SJSA1 (cell line): ENCODE data around the gene PRKAR1B. TPM values are rescaled to one million over a fixed set of nuclear protein-coding genes. Genes with fewer than 3 reads are reported as not detected.
A peak's percentile ranks its signal among the peaks of the same experiment; 100 is the strongest.

Experiments used
- DNase-seq, 2 experiments: peaks; one replicate each; pipeline ENCODE4 v3.0.0-alpha.2; 2015 to 2020; ENCODE audit warnings: low spot score in 2 of 2, low read depth in 1 of 2
- H3K27ac ChIP-seq: fragments of 250-450 bp; sonication (Bioruptor Pico); 2 replicates; pipeline ENCODE4 v1.5.1; 2020; ENCODE audit warnings: mild to moderate bottlenecking, moderate library complexity
- H3K27me3 ChIP-seq: fragments of 250-450 bp; sonication (Bioruptor Pico); replicated peaks from 2 replicates; pipeline ENCODE4 v1.5.1; 2020; ENCODE audit warnings: mild to moderate bottlenecking, moderate library complexity
- H3K36me3 ChIP-seq: fragments of 250-450 bp; sonication (Bioruptor Pico); 2 replicates; pipeline ENCODE4 v1.5.1; 2020; ENCODE audit warnings: mild to moderate bottlenecking
- H3K4me1 ChIP-seq: fragments of 250-450 bp; sonication (Bioruptor Pico); replicated peaks from 2 replicates; pipeline ENCODE4 v1.6.1; 2021; ENCODE audit warnings: mild to moderate bottlenecking
- H3K4me3 ChIP-seq: fragments of 250-450 bp; sonication (Bioruptor Pico); 2 replicates; pipeline ENCODE4 v1.5.1; 2020; ENCODE audit warnings: mild to moderate bottlenecking
- H3K9me3 ChIP-seq: fragments of 250-450 bp; sonication (Bioruptor Pico); replicated peaks from 2 replicates; pipeline ENCODE4 v1.5.1; 2020; ENCODE audit warnings: mild to moderate bottlenecking
- total RNA-seq: library from RNA; depleted of rRNA; stranded (reverse); fragments of >200 nt; shearing (Covaris generic); gene quantifications from 2 replicates; pipeline ENCODE4 v1.2.3, GENCODE V29; 2014

Gene PRKAR1B
- total RNA-seq, 1 experiment from 2014 or later, result 7.3 TPM

DNA sequence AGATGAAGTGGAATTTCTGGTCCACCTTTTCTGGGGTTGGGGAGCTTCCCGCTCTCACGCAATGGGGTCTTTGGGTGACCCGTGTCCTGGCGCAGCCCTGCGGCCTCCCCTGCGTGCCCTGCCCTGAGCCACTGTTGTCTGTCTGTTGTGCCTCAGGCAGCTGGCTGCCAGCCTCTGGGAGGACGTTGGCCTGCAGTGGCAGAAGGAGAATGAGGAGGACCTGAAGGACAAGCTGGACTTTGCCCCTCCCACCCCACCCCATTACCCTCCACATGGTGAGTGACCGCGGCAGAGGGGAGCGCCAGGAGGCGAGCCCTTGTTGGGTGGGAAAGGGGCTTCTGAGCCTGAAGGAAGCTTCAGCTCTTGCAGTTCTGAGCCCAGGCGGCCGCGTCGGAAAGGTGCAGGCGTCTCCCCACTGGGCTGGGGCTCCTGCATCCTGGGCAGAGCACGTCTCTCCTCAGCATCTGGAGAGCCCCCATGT, 14.2 kb upstream of the PRKAR1B start:
- no peak overlapping the region for H3K4me3 ChIP-seq
- no peaks in the 10 kb centered on the region; the same call in 1 of the 2 replicates for H3K9me3 ChIP-seq
- H3K4me1 ChIP-seq, result no peaks in the 10 kb centered on the region
- no peak for DNase-seq
- H3K27me3 ChIP-seq, result no peaks in the 10 kb centered on the region
- H3K27ac ChIP-seq, result no peak overlapping the region
- peaks cover 19% of the 10 kb centered on the region for H3K36me3 ChIP-seq

- Histone ChIP-seq H3K9me3 (no peaks in the 10 kb centered on the region; the same call in 1 of the 2 replicates), H3K27ac (no peak overlapping the region), H3K27me3 (no peaks in the 10 kb centered on the region), H3K4me3 (no peak overlapping the region), H3K36me3 (peaks cover 16% of the 10 kb centered on the region), H3K4me1 (no peaks in the 10 kb centered on the region)
- no peak for DNase-seq
These were observed 13.2 kb upstream of the PRKAR1B start for GRCh38 chr7:739983-740942.

GRCh38 chr7:739455-739982, 12.4 kb upstream of the PRKAR1B start:
- no peak for DNase-seq
- Histone ChIP-seq H3K36me3 (peaks cover 10% of the 10 kb centered on the region), H3K4me3 (no peak overlapping the region), H3K27me3 (no peaks in the 10 kb centered on the region), H3K27ac (no peak overlapping the region), H3K9me3 (no peaks in the 10 kb centered on the region; the same call in 1 of the 2 replicates), H3K4me1 (no peaks in the 10 kb centered on the region)

- no peak overlapping the region for H3K4me3 ChIP-seq
- no peak for DNase-seq
- H3K4me1 ChIP-seq, result no peaks in the 10 kb centered on the region
- peaks cover 14% of the 10 kb centered on the region; the same call in 1 of the 2 replicates for H3K36me3 ChIP-seq
- H3K27me3 ChIP-seq, result no peaks in the 10 kb centered on the region
- H3K9me3 ChIP-seq, result peaks cover 5% of the 10 kb centered on the region
- H3K27ac ChIP-seq, result no peak overlapping the region
These were observed 11.8 kb upstream of the PRKAR1B start for GRCh38 chr7:738723-739454.

GRCh38 chr7:738241-738640, 11.2 kb upstream of the PRKAR1B start:
- DNase-seq, result no peak
- no peaks in the 10 kb centered on the region for H3K4me1 ChIP-seq
- no peaks in the 10 kb centered on the region for H3K27me3 ChIP-seq
- peaks cover 14% of the 10 kb centered on the region; the same call in 1 of the 2 replicates for H3K36me3 ChIP-seq
- H3K27ac ChIP-seq, result no peak overlapping the region
- peaks cover 5% of the 10 kb centered on the region for H3K9me3 ChIP-seq
- H3K4me3 ChIP-seq, result no peak overlapping the region

- no peak overlapping the region for H3K27ac ChIP-seq
- no peaks in the 10 kb centered on the region for H3K4me1 ChIP-seq
- peaks cover 5% of the 10 kb centered on the region for H3K9me3 ChIP-seq
- H3K36me3 ChIP-seq, result peaks cover 26% of the 10 kb centered on the region
- H3K4me3 ChIP-seq, result no peak overlapping the region
- H3K27me3 ChIP-seq, result no peaks in the 10 kb centered on the region
- DNase-seq, result no peak
These were observed 7.7 kb upstream of the PRKAR1B start for GRCh38 chr7:734808-735207.

DNA sequence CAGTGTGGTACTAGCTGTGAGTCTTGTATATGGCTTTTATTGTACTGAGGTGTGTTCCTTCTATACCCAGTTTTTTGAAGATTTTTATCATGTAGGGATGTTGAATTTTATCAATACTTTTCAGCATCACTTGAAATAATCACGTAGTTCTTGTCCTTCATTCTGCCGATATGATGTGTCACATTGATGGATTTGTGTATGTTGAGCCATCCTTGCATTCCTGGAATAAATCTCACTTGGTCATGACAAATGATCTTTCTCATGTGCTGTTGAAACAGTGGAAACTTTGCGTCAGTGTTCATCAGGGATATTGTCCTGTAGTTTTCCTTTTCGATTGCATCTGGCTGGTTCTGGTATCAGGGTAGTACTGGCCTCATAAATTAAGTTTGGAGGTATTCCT, 7.1 kb upstream of the PRKAR1B start:
- DNase-seq, result no peak
- Histone ChIP-seq H3K4me3 (no peak overlapping the region), H3K36me3 (peaks cover 26% of the 10 kb centered on the region), H3K9me3 (peaks cover 5% of the 10 kb centered on the region), H3K27me3 (no peaks in the 10 kb centered on the region), H3K4me1 (no peaks in the 10 kb centered on the region), H3K27ac (no peak overlapping the region)

- no peak overlapping the region for H3K4me3 ChIP-seq
- peaks cover 26% of the 10 kb centered on the region for H3K36me3 ChIP-seq
- no peaks in the 10 kb centered on the region for H3K27me3 ChIP-seq
- no peak for DNase-seq
- H3K4me1 ChIP-seq, result no peaks in the 10 kb centered on the region
- H3K27ac ChIP-seq, result no peak overlapping the region
- H3K9me3 ChIP-seq, result peaks cover 5% of the 10 kb centered on the region
These were observed 5.5 kb upstream of the PRKAR1B start for GRCh38 chr7:732556-732955.

DNA sequence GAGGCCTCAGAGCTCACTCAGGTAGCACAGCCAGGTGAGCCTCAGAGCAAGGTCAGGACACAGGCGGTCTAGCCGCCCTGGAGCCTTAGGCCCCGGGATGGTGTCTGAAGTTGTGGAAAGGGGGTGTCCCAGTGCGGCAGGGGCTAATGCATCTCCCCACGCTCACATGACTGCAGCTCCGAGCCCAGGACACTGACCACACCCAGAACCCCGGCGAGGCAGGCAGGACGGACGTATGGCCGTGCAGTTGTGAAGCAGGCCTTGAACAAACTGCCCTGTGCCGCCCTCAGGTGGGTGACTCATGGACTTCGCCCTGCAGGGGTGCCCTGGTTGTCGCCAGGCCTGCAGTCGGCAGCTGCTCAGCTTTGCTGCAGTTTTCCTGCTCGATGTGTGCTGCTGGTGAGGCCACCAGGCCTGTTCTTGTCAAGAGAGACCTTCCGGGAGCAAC, 5.0 kb upstream of the PRKAR1B start:
- peaks cover 5% of the 10 kb centered on the region for H3K9me3 ChIP-seq
- no peaks in the 10 kb centered on the region for H3K27me3 ChIP-seq
- no peak overlapping the region for H3K27ac ChIP-seq
- peaks cover 26% of the 10 kb centered on the region for H3K36me3 ChIP-seq
- peak in 1 of 2 experiments; percentile 41 for DNase-seq
- H3K4me3 ChIP-seq, result no peak overlapping the region
- H3K4me1 ChIP-seq, result no peaks in the 10 kb centered on the region

DNA sequence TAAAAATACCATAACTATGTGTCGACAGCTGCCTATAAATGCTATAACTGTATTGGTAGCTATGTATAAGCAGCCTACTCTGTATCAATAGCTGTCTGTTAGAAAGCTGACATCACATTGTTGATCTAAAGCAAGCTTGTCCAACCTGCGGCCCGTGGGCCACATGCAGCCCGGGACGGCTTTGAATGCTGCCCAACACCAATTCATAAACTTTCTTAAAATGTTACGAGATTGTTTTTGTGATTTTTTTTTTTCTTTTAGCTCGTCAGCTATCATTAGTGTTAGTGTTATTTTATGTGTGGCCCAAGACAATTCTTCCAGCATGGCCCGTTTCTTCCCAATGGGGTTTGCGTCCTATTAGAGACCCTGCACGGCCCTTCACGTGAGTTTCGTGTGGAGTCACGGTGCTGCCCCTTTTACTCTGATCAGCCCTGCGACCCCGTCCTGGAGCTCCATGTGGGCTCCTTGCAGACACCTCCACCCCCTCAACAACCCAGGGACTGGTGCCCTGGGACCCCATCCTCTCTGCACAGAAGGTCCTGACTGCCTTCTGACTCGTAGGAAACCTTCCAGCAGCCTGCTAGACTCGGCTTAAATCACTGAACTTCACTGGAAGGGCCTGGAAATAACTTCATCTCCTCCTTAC, 4.5 kb upstream of the PRKAR1B start:
- Histone ChIP-seq H3K9me3 (peaks cover 7% of the 10 kb centered on the region), H3K27me3 (no peaks in the 10 kb centered on the region), H3K4me3 (no peak overlapping the region), H3K36me3 (peaks cover 28% of the 10 kb centered on the region), H3K4me1 (no peaks in the 10 kb centered on the region; the same call in 1 of the 2 replicates), H3K27ac (no peak overlapping the region)
- DNase-seq, result no peak

GRCh38 chr7:730501-731439, 3.7 kb upstream of the PRKAR1B start:
- peaks cover 7% of the 10 kb centered on the region for H3K4me1 ChIP-seq
- peaks cover 11% of the 10 kb centered on the region for H3K9me3 ChIP-seq
- peaks cover 27% of the 10 kb centered on the region for H3K36me3 ChIP-seq
- no peak overlapping the region for H3K4me3 ChIP-seq
- DNase-seq, result no peak
- H3K27ac ChIP-seq, result no peak overlapping the region
- H3K27me3 ChIP-seq, result no peaks in the 10 kb centered on the region

DNA sequence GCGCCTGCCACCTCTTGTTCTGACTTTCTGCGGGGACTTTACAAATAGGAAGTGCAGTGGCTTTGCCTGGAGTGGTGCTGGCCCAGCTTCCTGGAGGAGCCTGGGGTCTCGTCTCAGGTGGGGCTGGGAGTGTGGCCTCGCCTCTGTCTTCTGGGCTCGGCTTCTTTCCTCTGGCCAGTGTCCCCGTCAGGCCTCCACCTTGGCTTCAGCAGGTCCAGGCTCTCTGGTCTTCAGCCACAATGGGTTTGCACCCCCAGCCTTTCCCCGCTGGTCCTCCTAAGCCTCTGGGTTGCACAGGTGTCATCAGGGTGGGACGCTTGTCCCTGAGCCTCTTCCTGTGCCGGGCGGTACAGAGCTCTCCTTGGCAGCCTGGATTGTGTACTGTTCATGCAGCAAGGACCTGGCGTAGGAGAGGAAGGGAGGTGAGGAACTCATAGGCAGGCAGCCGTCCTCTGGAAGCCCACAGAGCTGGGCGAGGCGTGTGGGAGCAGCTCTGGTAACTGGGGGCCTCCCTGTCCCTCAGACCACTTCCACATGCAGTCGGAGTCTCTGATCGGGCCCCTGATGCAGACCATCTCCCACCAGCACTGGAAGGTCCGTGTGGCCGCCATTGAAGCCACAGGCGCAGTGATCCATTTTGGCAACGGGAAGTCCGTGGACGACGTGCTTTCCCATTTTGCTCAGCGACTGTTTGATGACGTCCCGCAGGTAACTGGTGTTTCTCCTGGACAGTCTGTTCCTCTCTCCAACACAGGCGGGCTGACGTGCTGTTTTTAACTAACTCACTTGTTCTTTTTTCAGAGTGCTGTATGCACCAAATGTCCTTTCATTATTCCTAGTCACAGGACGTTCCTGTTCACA, 2.3 kb upstream of the PRKAR1B start:
- no peak overlapping the region for H3K27ac ChIP-seq
- H3K4me3 ChIP-seq, result no peak overlapping the region
- H3K27me3 ChIP-seq, result no peaks in the 10 kb centered on the region
- peaks cover 24% of the 10 kb centered on the region for H3K36me3 ChIP-seq
- peaks cover 16% of the 10 kb centered on the region for H3K9me3 ChIP-seq
- DNase-seq, result no peak
- peaks cover 13% of the 10 kb centered on the region for H3K4me1 ChIP-seq
